Hematopoietic multipotent progenitor cell treated with erythropoietin and hydrocortisone succinate and interleukin-3 and kit ligand, for 17 days (in vitro differentiated cells): ENCODE data around the gene ACAP3.
A peak's percentile ranks its signal among the peaks of the same experiment; 100 is the strongest.

ENCODE experiments used
- DNase-seq: peaks from one replicate; pipeline ENCODE4 v3.0.0-alpha.2; 2015; ENCODE audit warnings: low spot score

The ACAP3 gene

GRCh38 chr1:1285102-1285571 is 22.6 kb downstream of the ACAP3 start:
- no peak for DNase-seq

- no peak for DNase-seq
Measured at GRCh38 chr1:1284221-1285101, 23.3 kb downstream of the ACAP3 start.

- no peak for DNase-seq
Measured at GRCh38 chr1:1283821-1284220, 23.9 kb downstream of the ACAP3 start.

GRCh38 chr1:1282998-1283397 is 24.7 kb downstream of the ACAP3 start:
- no peak for DNase-seq

GRCh38 chr1:1281533-1282321 is 26.0 kb downstream of the ACAP3 start:
- DNase-seq = no peak

GRCh38 chr1:1280782-1281481 is 26.8 kb downstream of the ACAP3 start:
- no peak for DNase-seq

GRCh38 chr1:1279028-1279427 is 28.7 kb downstream of the ACAP3 start:
- DNase-seq = no peak

- DNase-seq = no peak
Measured at GRCh38 chr1:1278620-1279019, 29.1 kb downstream of the ACAP3 start.

GRCh38 chr1:1275836-1276235 is 31.9 kb downstream of the ACAP3 start:
- DNase-seq = no peak

- no peak for DNase-seq
Measured at GRCh38 chr1:1274931-1275431, 32.7 kb downstream of the ACAP3 start.

GRCh38 chr1:1274299-1274930 is 33.3 kb downstream of the ACAP3 start:
- no peak for DNase-seq

- DNase-seq = peak; percentile 82
Measured at GRCh38 chr1:1273512-1274298, 34.0 kb downstream of the ACAP3 start, which contains the start of gene UBE2J2. Gene UBE2J2 (minus strand): TSS chr1:1273854. CDS start chr1:1267992, 5,862 bp downstream.

- DNase-seq = peak; percentile 8
Measured at GRCh38 chr1:1273209-1273511, 34.6 kb downstream of the ACAP3 start.

GRCh38 chr1:1272341-1273208 is 35.2 kb downstream of the ACAP3 start:
- peak; percentile 19 for DNase-seq

- DNase-seq = no peak
Measured at GRCh38 chr1:1270813-1271212, 36.9 kb downstream of the ACAP3 start.

GRCh38 chr1:1268284-1268682 is 39.4 kb downstream of the ACAP3 start:
- no peak for DNase-seq

- DNase-seq = no peak
Measured at GRCh38 chr1:1267488-1268283, 40.0 kb downstream of the ACAP3 start.

- no peak for DNase-seq
Measured at GRCh38 chr1:1264868-1265272, 42.9 kb downstream of the ACAP3 start.

- DNase-seq = no peak
Measured at GRCh38 chr1:1264026-1264425, 43.7 kb downstream of the ACAP3 start.
